Activated CD8-positive, alpha-beta memory T cell treated with anti-CD3 and anti-CD28 coated beads for 4 hours (primary cell): ENCODE results near the gene PPP1R3F.
"Not testable (repeated sequence)": the region's sequence is repeated elsewhere in the genome, so short reads cannot be mapped to it uniquely, and the experiment has no call there.

ENCODE experiments used
- DNase-seq, 2 donors: peaks; one replicate each; pipeline ENCODE4 v3.0.0-alpha.2; 2020; ENCODE audit warnings: low read depth in 2 of 2

PPP1R3F gene

DNA sequence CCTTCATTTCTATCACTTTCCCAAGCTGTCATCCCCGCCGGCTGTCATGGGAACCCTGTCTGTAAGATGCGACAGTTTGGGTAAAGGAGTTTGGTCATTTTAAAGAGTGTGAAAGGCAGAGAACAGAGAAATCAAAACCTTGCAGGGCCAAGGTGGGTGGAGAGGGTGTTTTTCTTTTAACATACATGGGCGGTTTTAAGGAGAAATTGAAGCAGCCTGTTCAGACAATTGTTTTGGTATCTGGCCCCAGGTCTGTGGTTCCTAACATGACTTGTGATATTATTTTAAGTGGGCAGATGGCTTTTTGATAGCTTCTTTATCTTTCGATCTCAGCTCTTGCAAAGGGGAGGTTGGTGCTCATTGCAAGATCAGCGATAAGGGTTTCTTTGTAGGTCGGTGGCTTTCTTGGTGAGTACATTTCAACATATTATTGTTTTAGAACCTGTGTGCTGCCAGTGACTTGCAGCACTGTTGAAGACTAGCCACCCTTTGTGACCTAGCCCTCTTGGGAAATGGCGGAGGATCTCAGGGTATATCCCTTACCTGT lies 3.7 kb downstream of the PPP1R3F start:
- DNase-seq = no peak

DNA sequence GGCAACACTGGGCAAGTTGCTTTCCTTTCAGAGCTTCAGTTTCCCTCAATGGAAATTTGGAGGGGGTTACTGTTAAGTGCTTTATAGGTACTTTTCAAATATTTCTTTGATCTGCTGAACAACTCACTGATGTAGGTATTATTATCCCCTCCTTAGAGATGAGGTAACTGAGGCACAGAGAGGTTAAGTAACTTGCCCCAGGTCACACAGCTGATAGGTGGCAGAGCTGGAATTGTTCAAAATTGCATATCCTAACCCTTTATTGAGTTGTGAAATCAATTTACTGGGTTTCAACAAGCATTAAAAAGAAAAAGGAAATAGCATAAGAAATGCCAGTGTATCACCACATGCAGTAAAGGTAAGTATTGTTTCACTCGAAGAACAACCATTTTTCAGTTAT lies 6.6 kb downstream of the PPP1R3F start:
- DNase-seq = no peak

DNA sequence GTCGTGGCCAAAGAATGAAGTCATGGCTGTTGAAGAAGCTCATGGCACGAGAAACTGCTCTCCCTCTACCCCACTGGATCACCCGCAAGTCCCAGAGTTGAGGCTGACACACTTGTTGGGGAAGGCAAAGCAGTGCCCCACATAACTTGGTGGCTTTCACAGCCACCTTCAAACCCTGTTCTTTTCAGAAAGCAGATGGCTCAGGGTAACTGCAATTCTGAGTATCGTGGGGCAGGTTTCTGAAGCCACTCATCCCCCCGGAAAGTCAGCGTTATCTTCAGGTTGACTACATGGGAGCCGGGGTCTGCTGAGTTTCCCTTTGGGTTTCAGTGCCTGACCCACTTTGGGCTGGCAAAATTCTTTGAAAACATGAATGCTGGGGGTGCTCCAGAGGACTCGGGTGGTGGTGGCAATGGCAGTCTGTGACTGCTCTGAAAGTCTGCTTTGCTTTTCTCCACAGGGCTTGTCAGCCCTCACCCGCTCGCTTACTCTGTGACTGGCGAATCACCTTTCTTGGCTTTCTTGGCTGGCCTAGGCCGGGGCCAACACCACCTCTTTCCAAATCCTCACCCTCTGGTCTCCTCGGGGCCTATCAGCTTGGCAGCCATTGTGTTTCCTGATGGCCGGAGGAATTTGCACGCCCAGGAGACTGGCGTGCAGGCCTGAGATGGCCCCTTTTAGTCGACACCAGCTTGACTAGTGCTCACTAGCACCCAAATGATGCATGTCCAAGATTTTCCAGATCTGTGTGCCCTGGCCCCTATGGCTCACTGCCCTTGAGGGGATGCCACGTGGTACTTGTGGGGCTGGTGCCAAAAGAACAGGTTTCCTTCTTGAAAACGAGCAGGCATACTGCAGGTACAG lies 7.3 kb downstream of the PPP1R3F start:
- DNase-seq = no peak

DNA sequence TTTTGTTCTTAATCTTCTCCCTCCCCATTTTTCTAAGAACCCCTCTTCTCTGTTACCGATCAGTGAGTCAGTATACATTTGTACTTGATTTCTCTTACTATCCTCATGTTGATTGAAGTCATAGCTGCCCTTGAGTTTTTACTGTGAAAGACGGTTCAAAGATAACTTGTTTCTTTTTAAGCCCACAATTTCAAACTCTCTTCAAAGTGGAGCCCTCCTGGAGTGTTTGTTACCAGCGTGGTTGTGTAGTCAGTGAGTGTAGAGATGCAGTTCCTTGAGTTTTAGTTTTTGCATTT lies 7.9 kb downstream of the PPP1R3F start:
- no peak for DNase-seq

DNA sequence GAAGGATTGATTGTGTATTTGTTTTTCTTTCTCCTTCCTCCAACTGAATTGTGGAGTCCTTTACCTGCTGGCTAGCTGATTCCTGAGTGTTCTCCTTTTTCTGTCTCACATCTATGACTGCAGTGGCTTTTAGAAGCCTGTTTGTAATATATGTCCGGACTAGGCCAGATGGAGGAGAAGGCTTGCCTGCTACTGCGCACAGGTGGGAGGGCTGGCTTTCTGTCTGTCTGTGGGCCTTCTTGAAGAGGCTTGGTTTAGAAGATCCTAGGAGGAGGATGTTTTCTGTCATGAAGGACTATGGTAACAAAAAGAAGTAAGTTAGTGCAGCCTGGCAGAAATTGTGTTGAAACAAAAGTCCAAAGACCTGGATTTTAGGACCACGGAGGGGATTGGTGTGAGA lies 8.5 kb downstream of the PPP1R3F start:
- DNase-seq = no peak

DNA sequence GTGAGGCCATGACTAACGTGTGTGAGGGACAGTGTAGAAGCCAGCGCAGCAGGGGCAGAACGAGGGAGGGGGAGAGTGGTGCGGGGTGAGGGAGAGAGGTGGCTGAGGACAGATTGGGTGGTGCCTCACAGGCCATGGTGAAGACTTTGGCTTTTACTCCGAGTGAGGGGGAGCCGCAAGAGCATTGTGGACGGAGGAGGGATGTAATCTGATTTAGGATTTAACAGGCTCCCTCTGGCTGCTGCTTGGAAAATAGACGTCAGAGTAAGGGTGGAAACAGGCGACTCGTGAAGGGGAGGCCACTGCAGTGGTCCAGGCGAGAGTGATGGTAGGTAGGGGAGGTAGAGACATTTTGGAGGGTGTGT lies 13.0 kb downstream of the PPP1R3F start:
- DNase-seq = no peak

DNA sequence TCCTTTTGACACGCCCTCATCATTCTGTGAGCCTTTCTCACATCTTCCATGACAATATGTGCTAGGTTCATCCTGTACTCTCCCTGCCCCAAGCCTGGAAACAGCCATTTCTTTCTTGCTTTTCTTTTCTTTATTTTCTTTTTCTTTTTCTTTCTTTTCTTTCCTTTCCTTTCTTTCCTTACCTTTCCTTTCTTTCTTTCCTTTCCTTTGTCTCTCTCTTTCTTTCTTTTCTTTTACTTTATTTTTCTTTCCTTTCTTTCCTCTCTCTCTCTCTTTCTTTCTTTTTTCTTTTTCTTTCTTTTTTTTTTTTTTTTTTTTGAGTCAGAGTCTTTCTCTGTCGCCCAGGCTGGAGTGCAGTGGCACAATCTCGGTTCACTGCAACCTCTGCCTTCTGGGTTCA lies 14.6 kb downstream of the PPP1R3F start:
- DNase-seq = no peak

DNA sequence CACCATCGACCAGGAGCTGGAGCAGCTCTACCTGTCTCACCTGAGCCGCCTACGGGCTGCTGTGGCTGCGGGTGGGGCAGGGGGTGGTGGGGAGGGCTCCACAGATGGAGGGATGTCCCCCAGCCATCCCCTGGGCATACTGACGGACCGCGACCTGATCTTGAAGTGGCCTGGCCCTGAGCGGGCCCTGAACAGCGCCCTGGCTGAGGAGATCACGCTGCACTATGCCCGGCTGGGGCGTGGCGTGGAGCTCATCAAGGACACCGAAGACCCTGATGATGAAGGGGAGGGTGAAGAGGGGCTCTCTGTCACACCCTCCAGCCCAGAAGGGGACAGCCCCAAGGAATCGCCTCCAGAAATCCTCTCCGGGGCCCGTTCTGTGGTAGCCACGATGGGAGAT lies 16.5 kb downstream of the PPP1R3F start:
- DNase-seq = no peak

DNA sequence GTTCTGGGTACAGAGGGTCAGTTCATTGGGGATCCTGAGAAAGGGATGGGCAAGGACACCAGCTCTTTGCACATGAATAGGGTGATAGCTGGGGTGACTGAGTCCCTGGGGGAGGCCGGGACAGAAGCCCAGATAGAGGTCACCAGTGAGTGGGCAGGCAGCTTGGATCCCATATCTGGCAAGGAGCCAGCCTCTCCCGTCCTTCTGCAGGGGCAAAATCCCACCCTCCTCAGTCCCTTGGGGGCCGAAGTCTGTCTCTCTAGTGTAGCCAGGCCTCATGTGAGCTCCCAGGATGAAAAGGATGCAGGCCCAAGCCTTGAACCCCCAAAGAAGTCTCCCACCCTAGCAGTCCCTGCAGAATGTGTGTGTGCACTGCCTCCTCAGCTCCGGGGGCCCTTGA lies 17.0 kb downstream of the PPP1R3F start:
- no peak for DNase-seq

DNA sequence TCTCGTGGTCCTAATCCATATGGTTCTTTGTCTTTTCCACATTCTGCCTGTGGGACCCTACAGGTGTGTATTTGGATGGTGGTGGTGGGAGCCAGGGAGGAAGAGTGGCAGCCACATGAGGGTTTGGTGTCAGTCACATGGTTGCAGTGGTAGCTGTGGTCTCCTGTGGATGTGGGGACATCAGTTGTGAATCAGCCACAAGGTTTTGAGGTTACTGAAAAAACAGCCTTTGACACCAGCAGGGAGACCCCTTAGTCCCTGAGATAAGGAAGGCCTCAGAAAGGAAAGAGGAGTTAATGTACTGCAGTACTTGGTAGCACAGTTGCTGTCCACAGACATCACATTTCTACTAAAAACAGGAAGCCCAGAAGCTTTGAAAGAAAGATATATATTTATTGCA lies 18.1 kb downstream of the PPP1R3F start:
- DNase-seq = no peak

DNA sequence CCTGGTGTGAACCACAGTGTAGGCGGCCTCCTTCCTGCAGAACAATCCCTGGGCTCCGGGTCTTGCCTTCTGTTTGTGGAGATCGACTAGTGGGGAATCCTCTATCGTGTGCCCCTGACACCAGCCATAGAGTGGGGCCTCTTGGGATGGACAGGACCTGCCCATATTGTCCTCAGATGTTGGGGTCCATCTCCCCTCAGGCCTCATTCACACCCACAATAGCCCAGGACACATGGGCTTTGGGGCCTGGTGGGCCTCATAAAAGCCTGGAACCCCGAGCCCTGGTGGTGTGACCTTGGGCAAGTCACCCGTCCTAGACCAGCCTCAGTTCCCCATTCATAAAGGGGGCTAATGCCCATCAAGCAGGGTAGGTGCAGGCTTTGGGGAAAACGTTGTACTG lies 20.6 kb downstream of the PPP1R3F start:
- no peak for DNase-seq

DNA sequence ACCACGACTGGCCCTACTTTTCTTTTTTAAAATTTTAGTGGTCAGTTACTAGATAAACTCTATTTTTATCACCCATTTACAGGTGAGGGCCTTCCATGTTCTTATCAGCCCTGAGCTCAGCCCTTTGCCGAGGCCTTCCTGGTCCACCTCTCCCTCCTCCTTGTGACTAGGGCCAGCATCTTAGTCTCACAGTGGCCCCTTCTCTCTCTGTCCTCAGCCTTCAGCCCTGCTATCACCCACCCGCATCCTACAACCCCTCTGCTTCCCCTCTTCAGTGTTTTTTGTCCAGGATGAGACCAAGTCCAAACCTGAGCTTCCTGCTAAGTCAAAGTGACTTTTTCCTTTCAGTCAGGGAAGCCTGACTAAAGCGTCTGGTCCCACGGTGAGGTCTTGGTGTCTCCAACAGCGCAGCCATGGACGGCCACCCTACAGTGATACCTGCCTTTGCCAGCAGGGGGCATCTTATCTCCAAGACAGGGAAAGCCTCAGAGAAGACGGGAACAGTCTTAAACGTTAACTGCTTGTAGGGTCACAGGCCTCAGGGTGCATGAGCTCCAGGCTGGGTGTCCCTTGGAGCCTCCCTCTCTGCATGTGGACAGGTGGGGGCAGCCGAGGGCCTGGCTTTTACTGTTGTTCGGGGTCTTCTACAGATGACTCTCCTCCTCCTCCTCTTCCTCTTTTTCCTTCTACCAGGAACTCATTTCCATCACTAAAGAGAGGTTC lies 22.2 kb downstream of the PPP1R3F start:
- no peak for DNase-seq

DNA sequence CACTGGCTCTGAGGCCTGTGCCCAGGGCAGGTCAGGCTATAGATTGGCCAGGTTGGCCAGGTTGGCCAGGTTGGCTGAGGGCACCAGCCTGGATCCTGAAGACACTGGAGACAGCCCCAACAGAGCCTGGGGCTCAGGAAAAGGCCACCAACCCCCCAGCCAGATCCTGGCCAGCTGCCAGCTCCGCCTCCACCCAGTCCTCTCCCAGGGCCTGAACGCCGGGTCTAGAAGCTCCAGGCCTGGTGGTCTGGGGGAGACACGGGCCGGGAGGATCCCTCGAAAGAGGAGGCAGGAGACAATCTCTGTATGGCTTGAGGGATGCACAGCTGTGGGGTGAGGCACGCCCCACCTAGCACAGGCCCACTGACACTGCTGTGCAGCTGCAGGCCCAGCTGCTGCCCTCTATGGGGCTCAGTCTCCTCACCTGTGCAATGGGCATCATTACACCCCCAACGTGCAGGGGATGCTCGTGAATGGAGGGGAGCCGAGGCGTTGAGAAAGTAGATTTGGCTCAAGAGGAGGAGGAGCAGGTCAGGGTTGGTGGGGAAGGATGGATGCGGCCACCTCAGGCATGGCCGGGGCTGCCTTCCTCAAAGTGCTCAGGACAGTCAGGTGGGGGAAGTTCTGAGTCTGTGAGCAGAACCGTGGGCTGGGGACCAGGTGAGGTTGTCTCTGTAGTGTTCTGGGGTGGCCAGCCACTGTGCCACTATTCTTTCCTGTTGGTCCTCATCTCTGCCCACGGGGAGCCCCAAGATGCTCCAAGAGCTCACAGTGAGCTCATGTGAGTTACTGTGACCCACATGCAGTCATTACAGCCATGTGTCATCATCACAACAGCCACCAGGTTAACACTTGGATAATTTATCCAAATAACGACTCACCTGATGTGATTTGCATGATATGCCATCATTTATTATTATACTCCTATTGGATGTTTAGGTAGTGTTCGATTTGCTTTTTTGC lies 23.1 kb downstream of the PPP1R3F start:
- no peak for DNase-seq

DNA sequence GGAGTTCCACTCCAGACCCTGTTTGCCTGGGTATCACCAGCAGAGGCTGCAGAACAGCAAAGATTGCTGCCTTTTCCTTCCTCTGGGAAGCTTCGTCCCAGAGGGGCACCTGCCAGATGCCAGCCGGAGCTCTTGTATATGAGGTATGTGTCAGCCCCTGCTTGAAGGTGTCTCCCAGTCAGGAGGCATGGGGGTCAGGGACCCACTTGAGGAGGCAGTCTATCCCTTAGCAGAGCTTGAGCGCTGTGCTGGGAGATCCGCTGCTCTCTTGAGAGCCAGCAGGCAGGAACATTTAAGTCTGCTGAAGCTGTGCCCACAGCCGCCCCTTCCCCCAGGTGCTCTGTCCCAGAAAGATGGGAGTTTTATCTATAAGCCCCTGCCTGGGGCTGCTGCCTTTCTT lies 29.7 kb downstream of the PPP1R3F start:
- not testable (repeated sequence) for DNase-seq

DNA sequence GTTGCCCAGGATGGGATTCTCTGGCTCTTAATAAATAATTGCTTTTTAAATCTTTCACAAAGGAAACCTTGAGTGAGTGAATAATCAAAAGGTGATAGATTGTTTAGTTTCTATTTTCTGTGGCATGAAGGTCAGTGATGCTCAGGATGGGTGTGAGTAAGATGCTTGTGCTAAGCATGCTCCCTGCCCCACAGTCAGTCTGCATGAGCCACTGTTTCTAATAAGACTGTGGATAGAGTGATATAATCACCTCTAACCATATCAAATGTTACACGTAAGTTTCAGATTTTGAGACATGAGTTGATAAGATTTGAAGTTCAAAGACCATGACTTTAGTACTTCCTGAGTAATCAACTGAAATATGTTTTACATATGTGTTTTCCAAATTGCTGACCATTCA lies 31.1 kb downstream of the PPP1R3F start:
- no peak for DNase-seq

DNA sequence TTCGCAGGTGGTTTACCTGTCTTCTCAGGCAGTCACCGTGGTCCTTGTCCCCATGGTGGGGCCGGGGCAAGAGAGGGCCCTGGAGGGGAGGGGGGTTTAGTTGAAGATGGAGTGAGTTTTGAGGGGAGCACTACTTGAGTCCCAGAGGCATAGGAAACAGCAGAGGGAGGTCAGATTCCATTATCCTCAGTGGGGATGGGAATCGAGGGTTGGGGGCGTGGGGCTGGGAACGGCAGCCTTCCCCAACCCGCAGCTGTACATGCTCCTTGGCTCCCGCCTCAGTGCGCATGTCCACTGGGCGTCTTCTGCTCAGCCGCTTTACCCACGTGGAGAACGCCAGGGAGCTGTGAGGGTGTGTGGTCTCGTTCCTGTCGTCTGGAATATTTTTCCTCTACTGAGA lies 33.8 kb downstream of the PPP1R3F start, which contains the start of gene GAGE10:
Gene GAGE10, plus strand, starts transcription at position 301 of the 400 bp plus-strand sequence. CDS start 1,214 bp downstream, outside the sequence.
- no peak for DNase-seq

DNA sequence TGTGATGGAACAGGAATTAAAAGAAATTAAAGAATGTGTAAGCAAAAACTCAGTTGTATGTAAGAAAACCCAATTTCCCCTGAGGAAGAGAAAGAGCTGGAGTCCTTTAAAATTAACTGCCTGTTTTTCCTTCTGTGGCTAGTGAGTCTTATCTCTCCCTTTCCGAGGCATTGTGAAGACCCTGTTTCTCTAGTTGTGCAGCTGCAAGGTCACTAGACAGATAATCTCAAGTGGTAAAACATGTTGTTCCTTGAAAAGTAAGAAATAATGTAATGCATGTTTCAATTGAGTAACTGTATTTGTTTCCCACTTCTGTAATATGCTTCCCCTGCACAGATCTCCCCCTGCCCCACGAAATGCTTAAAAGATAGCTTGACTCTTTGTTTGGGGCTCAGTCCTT lies 38.2 kb downstream of the PPP1R3F start:
- not testable (repeated sequence) for DNase-seq

DNA sequence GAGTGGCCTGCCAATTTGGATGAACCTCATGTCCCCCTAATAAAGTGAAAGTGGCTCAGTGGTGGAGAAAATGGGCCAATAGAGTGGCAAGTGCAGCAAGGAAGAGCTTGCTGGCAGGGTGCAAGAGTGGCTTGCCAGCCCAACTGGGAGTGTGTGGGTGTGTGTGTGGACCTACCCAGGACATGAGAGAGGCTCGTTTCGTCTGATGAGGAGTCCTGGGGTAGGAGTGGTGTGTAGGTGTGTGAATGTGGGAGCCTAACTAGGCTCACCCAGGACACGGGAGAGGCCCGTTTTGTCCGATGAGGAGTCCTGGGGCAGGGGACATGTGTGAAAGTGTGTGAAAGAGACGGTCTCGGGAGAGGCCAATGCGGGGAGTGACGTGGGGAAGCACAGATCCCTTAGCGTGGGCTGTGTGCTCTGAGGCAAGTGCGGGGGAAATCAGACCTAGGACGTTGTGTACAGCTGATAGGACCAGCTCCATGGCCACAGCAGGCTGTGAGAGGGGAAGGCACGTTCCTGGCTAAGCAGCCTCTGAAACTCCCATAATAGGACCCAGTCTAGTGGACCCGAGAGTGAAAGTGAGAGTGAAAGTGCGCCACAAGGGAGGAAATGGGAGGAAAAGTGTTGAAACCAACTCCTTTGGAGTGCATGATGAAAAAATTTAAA lies 39.1 kb downstream of the PPP1R3F start:
- DNase-seq = peak in 1 of 2 donors; percentile 9

DNA sequence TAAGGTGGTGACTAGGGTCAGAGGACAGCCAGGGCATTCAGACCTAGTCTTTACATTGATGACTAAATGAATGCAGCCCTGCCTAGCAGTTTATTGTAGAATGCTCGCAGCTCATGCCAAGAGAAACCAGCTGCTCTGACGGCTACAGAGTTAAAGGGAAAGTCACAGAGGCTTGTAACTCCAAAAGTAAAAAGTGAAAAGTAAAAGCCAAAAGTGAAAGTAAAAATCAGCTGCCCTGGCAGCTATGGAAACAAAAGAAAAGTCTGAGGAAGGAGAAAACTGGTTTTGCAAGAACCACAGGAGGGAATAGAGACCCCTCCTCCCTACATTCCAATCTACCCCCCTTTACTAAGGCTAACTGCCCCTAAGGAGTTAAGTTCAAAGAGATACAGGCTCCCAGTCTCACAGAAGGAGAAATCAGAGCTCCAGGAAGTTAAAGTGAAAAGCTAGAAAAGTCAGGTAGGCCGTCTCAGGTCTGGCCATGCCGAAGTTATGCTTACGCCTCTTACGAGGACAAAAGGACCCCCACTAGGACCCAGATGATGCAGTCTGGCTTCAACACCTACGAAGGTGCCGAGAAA lies 39.9 kb downstream of the PPP1R3F start:
- DNase-seq = no peak

DNA sequence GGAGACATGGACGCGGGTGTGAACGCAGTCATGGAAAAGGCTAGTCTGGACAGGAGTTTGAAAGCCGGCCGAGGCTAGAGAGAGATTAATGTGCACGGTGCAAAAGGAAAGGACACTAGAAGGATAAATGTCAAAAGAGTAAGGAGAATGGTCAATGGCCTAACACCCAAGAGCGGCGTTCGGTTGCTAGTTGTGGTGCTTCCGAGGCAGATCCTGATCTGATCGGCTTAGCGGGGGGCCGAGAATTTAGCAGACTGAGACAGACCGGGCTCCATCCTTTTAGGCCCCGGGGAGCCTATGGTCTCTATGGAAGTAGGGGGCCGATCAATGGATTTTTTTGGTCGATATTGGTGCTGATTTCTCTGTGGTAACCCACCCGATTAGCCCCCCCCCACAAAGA lies 40.8 kb downstream of the PPP1R3F start:
- DNase-seq = no peak

DNA sequence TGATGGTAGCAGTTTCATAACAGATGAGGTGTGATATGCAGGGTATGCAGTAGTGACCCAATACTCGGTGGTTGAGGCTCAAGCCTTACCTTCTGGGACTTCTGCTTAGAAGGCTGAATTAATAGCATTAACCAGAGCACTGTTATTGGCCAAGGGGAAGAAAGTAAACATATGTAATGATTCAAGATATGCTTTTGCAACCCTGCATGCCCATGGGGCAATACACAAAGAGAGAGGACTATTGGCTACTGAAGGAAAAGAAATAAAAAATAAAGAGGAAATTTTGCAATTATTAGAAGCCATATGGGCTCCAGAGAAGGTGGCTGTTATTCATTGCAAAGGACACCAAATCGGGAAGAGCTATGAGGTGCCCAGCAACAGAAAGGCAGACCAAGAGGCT lies 42.6 kb downstream of the PPP1R3F start:
- DNase-seq = no peak
